PC-9 (cell line): ENCODE measurements around the gene LRCH4. TPM values are rescaled to one million over a fixed set of nuclear protein-coding genes. Genes with fewer than 3 reads are reported as not detected.
A peak's percentile ranks its signal among the peaks of the same experiment; 100 is the strongest.

ENCODE experiments used
- Bru-seq: library from RNA; stranded (reverse); fragments of 400-500 nt; gene quantifications from one replicate; lab custom pipeline; 2021; lab: Mats Ljungman, UMichigan
- BruChase-seq, 2 experiments: library from RNA; stranded (reverse); fragments of 400-500 nt; gene quantifications; one replicate each; lab custom pipeline; 2021; lab: Mats Ljungman, UMichigan
- BruUV-seq: library from RNA; stranded (reverse); fragments of 400-500 nt; replicated peaks from 2 replicates; lab custom pipeline; 2021; lab: Mats Ljungman, UMichigan
- CTCF ChIA-PET: fragments of 300-600 bp; sonication (Branson Sonifier 250); formaldehyde crosslinking; loops from one replicate; lab custom pipeline; 2022; ENCODE audit warnings: antibody characterized with exemption; lab: Charles Lee
- POLR2A ChIA-PET: fragments of 300-600 bp; sonication (Branson Sonifier 250); formaldehyde crosslinking; loops from one replicate; lab custom pipeline; 2022; ENCODE audit warnings: antibody characterized with exemption; ENCODE audit not compliant: unreplicated experiment; lab: Charles Lee
- DNase-seq, 2 experiments: peaks; one replicate each; pipeline versions ENCODE4 v3.0.0 to v3.0.0-alpha.2; 2015 to 2022; ENCODE audit warnings: mixed read lengths in 1 of 2
- H2AFZ ChIP-seq: fragments of 200-600 bp; sonication (generic); 2 replicates; pipeline ENCODE4 v1.8.1; 2017; ENCODE audit warnings: antibody characterized with exemption
- H3F3A ChIP-seq: fragments of 200-600 bp; sonication (generic); 2 replicates; pipeline ENCODE4 v1.8.1; 2017; ENCODE audit warnings: antibody characterized with exemption, mild to moderate bottlenecking, low read depth; ENCODE audit not compliant: insufficient read depth
- H3K27ac ChIP-seq: fragments of 200-600 bp; sonication (generic); 2 replicates; pipeline ENCODE4 v1.6.1; 2016; ENCODE audit warnings: mixed run types
- H3K27me3 ChIP-seq: fragments of 200-600 bp; sonication (generic); 2 replicates; pipeline ENCODE4 v1.6.1; 2016; ENCODE audit warnings: low read depth, mixed run types; ENCODE audit not compliant: insufficient read depth
- H3K36me3 ChIP-seq: fragments of 200-600 bp; sonication (generic); 2 replicates; pipeline ENCODE4 v1.6.1; 2016; ENCODE audit warnings: low read depth, mixed run types
- H3K4me1 ChIP-seq: fragments of 200-600 bp; sonication (generic); replicated peaks from 2 replicates; pipeline ENCODE4 v1.6.1; 2016; ENCODE audit warnings: mixed run types; ENCODE audit not compliant: insufficient read depth
- H3K4me2 ChIP-seq: fragments of 200-600 bp; sonication (generic); 2 replicates; pipeline ENCODE4 v1.6.1; 2017; ENCODE audit warnings: mixed run types
- H3K4me3 ChIP-seq: fragments of 200-600 bp; sonication (generic); 2 replicates; pipeline ENCODE4 v1.6.1; 2016; ENCODE audit warnings: mixed run types
- H3K79me2 ChIP-seq: fragments of 200-600 bp; sonication (generic); 2 replicates; pipeline ENCODE4 v1.6.1; 2017; ENCODE audit warnings: low read depth, mixed run types
- H3K9me2 ChIP-seq: fragments of 200-600 bp; sonication (generic); 2 replicates; pipeline ENCODE4 v1.8.1; 2017; ENCODE audit warnings: mild to moderate bottlenecking; ENCODE audit not compliant: insufficient read depth
- H3K9me3 ChIP-seq: fragments of 200-600 bp; sonication (generic); 2 replicates; pipeline ENCODE4 v1.8.1; 2016; ENCODE audit warnings: low read depth; ENCODE audit not compliant: insufficient read depth
- H4K20me1 ChIP-seq: fragments of 200-600 bp; sonication (generic); 2 replicates; pipeline ENCODE4 v1.8.1; 2017; ENCODE audit not compliant: insufficient read depth
- EZH2 ChIP-seq: fragments of 200-600 bp; sonication (generic); IDR thresholded peaks from 2 replicates; pipeline ENCODE4 v1.8.0; 2017; ENCODE audit warnings: antibody characterized with exemption, low read depth
- intact Hi-C: fragments of 100-400 bp; cut with micrococcal nuclease; formaldehyde crosslinking; loops from one replicate; pipeline ENCODE4 v1.10.0; 2022; ENCODE audit not compliant: unreplicated experiment
- long read RNA-seq: library from polyadenylated mRNA; stranded (forward); transcript quantifications from one replicate; pipeline ENCODE4 v2.0.0, GENCODE V29; 2022
- total RNA-seq: library from RNA; stranded (reverse); gene quantifications from 2 replicates; pipeline ENCODE4 v1.2.3, GENCODE V29; 2021
- TF ChIP-seq, protein P1 (sequence below): fragments of 200-600 bp; sonication (generic); conservative IDR thresholded peaks from 2 replicates; pipeline ENCODE4 v1.6.1; 2017; ENCODE audit warnings: mixed run types, antibody characterized with exemption, mild to moderate bottlenecking, moderate library complexity

Gene LRCH4, protein sequence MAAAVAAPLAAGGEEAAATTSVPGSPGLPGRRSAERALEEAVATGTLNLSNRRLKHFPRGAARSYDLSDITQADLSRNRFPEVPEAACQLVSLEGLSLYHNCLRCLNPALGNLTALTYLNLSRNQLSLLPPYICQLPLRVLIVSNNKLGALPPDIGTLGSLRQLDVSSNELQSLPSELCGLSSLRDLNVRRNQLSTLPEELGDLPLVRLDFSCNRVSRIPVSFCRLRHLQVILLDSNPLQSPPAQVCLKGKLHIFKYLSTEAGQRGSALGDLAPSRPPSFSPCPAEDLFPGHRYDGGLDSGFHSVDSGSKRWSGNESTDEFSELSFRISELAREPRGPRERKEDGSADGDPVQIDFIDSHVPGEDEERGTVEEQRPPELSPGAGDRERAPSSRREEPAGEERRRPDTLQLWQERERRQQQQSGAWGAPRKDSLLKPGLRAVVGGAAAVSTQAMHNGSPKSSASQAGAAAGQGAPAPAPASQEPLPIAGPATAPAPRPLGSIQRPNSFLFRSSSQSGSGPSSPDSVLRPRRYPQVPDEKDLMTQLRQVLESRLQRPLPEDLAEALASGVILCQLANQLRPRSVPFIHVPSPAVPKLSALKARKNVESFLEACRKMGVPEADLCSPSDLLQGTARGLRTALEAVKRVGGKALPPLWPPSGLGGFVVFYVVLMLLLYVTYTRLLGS
- total RNA-seq (86.6 and 89.6 TPM in 2 replicates), Bru-seq, nascent RNA (percentile 87 among the genes with signal in this experiment), BruChase-seq, experiment 1, labeled RNA remaining after a 2-hour chase (percentile 85 among the genes with signal in this experiment), BruChase-seq, experiment 2, labeled RNA remaining after a 6-hour chase (percentile 90 among the genes with signal in this experiment)
- long read RNA-seq, transcript LRCH4-201 (18 exons, 2,552 nt), result major isoform, 65 of 114 reads
- long read RNA-seq, partial matches to known transcripts, result 14 of 114 reads
- long read RNA-seq, other reads (novel, unspliced or antisense), result 31 of 114 reads

DNA sequence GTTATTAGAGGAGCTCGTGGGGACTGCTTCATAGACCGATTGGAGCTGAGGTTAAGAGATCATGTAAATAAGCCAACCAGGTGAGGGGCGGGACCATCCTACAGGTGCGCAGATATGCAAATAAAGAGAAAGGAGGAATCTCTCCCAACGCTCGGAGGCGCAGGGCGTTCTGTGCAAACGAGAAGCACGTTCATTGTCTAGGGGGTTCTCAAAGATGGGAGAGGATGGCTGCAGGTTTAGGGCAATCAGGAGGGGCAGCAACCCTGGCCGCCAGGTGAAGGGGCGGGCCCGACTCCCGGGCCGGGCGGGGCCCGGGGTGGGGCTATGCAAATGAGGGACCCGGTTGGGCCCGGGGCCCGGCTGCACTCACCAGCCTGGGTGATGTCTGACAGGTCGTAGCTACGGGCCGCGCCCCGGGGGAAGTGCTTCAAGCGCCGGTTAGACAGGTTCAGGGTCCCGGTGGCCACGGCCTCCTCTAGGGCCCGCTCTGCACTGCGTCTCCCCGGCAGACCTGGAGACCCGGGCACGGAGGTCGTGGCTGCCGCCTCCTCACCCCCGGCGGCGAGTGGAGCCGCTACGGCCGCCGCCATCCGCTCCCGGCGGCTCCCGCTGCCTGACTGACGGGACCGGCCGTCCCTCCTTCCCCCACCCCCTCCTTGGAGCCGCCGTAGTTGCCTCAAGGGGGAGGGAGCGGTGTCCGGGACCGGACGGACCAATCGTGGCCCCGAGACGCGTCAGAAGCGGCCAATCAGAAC is at the start of gene LRCH4:
LRCH4 (minus strand) TSS at position 619 of the 755 bp plus-strand sequence; CDS start at position 590, 29 bp downstream.
- Histone ChIP-seq H3K4me1 (peaks cover 19% of the 10 kb centered on the region), H4K20me1 (peaks cover 2% of the 10 kb centered on the region; the same call in 1 of the 2 replicates), H3K36me3 (0 out of 2 replicates have a peak, but pooled peaks cover 7% of the 10 kb centered on the region), H3K9me3 (no peaks in the 10 kb centered on the region), H3K4me3 (peak within 1 kb of the TSS; percentile 60), H3K79me2 (peaks cover 29% of the 10 kb centered on the region), H3K27ac (peak within 1 kb of the TSS; percentile 75), H3K4me2 (peak within 1 kb of the TSS; percentile 88), H3F3A (peaks cover 23% of the 10 kb centered on the region), H3K9me2 (no peaks in the 10 kb centered on the region), H2AFZ (peak within 1 kb of the TSS; percentile 81), H3K27me3 (no peaks in the 10 kb centered on the region)
- ChIA-PET CTCF (interaction anchor here (0.9 to 1.7 kb wide), 4 partner anchors 44 to 139 kb away, joined by 3 to 7 read pairs (median 3); partner anchors contain the start of gene POP7), POLR2A (interaction anchor here (0.5 to 2.6 kb wide), 22 partner anchors 11 to 434 kb away, joined by 3 to 25 read pairs (median 4); partner anchors contain the start of genes MOSPD3, MUC17, POP7 and SLC12A9)
- TF ChIP-seq, protein P1, sequence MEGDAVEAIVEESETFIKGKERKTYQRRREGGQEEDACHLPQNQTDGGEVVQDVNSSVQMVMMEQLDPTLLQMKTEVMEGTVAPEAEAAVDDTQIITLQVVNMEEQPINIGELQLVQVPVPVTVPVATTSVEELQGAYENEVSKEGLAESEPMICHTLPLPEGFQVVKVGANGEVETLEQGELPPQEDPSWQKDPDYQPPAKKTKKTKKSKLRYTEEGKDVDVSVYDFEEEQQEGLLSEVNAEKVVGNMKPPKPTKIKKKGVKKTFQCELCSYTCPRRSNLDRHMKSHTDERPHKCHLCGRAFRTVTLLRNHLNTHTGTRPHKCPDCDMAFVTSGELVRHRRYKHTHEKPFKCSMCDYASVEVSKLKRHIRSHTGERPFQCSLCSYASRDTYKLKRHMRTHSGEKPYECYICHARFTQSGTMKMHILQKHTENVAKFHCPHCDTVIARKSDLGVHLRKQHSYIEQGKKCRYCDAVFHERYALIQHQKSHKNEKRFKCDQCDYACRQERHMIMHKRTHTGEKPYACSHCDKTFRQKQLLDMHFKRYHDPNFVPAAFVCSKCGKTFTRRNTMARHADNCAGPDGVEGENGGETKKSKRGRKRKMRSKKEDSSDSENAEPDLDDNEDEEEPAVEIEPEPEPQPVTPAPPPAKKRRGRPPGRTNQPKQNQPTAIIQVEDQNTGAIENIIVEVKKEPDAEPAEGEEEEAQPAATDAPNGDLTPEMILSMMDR, result no peak
- TF ChIP-seq EZH2, result no peak
- no TSS peak for BruUV-seq
- intact Hi-C loops, result loop anchor here (1.0 to 10.0 kb wide), 6 partner anchors 19 to 499 kb away; partner anchors contain the start of genes EPHB4, GNB2, MOSPD3 and TRIM56
- DNase-seq, result peak; percentile 67 to 85

DNA sequence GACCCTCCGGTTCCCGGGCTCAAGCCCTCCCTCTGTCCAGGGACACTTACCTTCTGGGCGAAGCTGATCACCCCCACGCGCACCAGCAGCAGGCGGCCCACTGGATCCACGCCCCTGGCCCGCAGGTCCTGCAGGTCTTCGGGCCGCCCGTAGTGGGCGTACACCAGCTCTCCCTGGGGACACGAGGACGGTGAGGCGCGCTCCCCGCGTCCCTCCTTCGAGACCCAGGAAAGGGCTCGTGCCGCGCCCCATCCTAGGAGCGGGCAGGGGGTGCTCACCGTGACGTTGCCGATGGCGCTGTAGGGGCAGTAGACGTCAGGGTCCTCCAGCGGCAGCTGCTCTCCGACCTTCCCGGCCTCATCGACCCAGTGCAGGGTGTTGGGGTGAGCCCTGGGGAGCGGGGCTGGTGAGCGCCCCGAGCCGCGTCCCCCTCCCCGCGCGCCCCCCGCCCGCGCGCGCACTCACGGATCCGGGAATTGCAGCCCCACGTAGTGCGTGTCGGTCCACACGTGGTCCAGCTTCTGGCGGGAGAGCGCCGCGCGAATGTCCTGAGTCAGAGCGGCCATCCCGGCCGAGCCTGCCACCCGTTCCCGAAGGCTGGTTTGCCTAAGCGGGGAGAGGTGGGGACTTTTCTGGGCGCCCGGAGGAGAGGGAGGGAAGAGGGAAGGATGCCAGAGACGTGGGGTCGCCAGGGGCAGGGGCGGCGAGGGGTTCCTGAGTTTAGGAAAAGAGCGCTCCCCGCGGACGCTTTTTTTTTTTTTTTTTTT is 47.2 kb upstream of the LRCH4 start:
- DNase-seq, result peak in 1 of 2 experiments; percentile 73
- POLR2A ChIA-PET, result interaction anchor here (0.6 to 1.2 kb wide), 7 partner anchors 21 to 495 kb away, joined by 3 to 22 read pairs (median 8); partner anchors contain the start of genes GNB2 and MOSPD3
- no peaks in the 10 kb centered on the region for H3K36me3 ChIP-seq
- TF ChIP-seq EZH2, result no peak
- TF ChIP-seq, protein P1, result peak; percentile 68
- H3K4me3 ChIP-seq, result peak overlapping the region; percentile 65
- H3K79me2 ChIP-seq, result no peaks in the 10 kb centered on the region
- H3K9me2 ChIP-seq, result no peaks in the 10 kb centered on the region
- CTCF ChIA-PET, result interaction anchor here (0.6 to 1.4 kb wide), 4 partner anchors 21 to 92 kb away, joined by 3 to 7 read pairs (median 4); partner anchors contain the start of gene MOSPD3
- H3K4me2 ChIP-seq, result peak overlapping the region; percentile 96
- H3K9me3 ChIP-seq, result no peaks in the 10 kb centered on the region
- intact Hi-C loops, result no loop called here
- H4K20me1 ChIP-seq, result no peaks in the 10 kb centered on the region
- H3K27ac ChIP-seq, result no peak overlapping the region
- peak overlapping the region; percentile 99 for H2AFZ ChIP-seq
- BruUV-seq, result no TSS peak
- H3K27me3 ChIP-seq, result no peaks in the 10 kb centered on the region
- peaks cover 17% of the 10 kb centered on the region for H3F3A ChIP-seq
- no peaks in the 10 kb centered on the region for H3K4me1 ChIP-seq
